Stomach (tissue), 9 donors: ENCODE measurements around the gene CCDC172. TPM values are rescaled to one million over a fixed set of nuclear protein-coding genes. Genes with fewer than 3 reads are reported as not detected.

Source experiments
- DNase-seq, 2 donors: peaks; one replicate each; pipeline versions ENCODE4 v3.0.0 to v3.0.0-alpha.2; 2013 to 2019
- H3K27ac ChIP-seq, 5 donors: fragments of 200-600 bp in 4 of 5; sonication (generic) in 4 of 5; one replicate each; pipeline ENCODE4 v1.5.1; 2013 to 2019; ENCODE audit warnings: mild to moderate bottlenecking in 1 of 5, moderate library complexity in 1 of 5
- H3K27me3 ChIP-seq, 3 donors: fragments of 200-600 bp; sonication (generic); one replicate each; pipeline ENCODE4 v1.5.1; 2017 to 2019; ENCODE audit warnings: mixed run types in 1 of 3
- H3K36me3 ChIP-seq, 4 donors: fragments of 200-600 bp; sonication (generic); 1 replicate in 3 of 4; 2 replicates in 1 of 4; pipeline ENCODE4 v1.5.1; 2016 to 2019
- H3K4me1 ChIP-seq, 4 donors: fragments of 200-600 bp; sonication (generic); one replicate each; pipeline ENCODE4 v1.5.1; 2016 to 2019
- H3K4me3 ChIP-seq, 4 donors: fragments of 200-600 bp; sonication (generic) in 3 of 4; one replicate each; pipeline ENCODE4 v1.5.1; 2016 to 2019; ENCODE audit warnings: mild to moderate bottlenecking in 1 of 4
- H3K9me3 ChIP-seq, 4 donors: fragments of 200-600 bp; sonication (generic); one replicate each; pipeline ENCODE4 v1.5.1; 2016 to 2019
- EP300 ChIP-seq: sonication (generic); formaldehyde crosslinking; IDR thresholded peaks from one replicate; pipeline ENCODE4 v1.6.1; 2017; ENCODE audit warnings: antibody characterized with exemption
- POLR2A ChIP-seq, 4 donors: fragments of 450-650 bp; IDR thresholded peaks; one replicate each; pipeline ENCODE4 v1.6.1; 2016; ENCODE audit warnings: antibody characterized with exemption in 4 of 4, control low read depth in 2 of 4, mild to moderate bottlenecking in 1 of 4, moderate library complexity in 1 of 4
- POLR2AphosphoS5 ChIP-seq, 3 donors: sonication (generic); formaldehyde crosslinking; IDR thresholded peaks; one replicate each; pipeline ENCODE4 v1.6.1; 2016; ENCODE audit warnings: antibody characterized with exemption in 3 of 3
- WGBS, 5 donors: extraction: QIAGEN DNeasy Blood & Tissue Kit in 3 of 5; methylation state at CpG; one replicate each; pipeline versions ENCODE4 v1.1.5 to v1.1.7; 2013 to 2018; 5-methylcytosine and 5-hydroxymethylcytosine counted together
- intact Hi-C: fragments of 100-400 bp; cut with DNase I; formaldehyde crosslinking; loops from one replicate; pipeline ENCODE4 v1.15.1; 2023; ENCODE audit warnings: low total_unique reads
- polyA plus RNA-seq, 3 donors: library from polyadenylated mRNA; stranded (reverse); fragments of 200-250 nt; gene quantifications; one replicate each; pipeline ENCODE4 v1.2.3, GENCODE V29; 2013
- total RNA-seq, 5 donors: library from RNA; depleted of rRNA; stranded (reverse); fragments of >200 nt; gene quantifications; one replicate each; pipeline versions ENCODE4 v1.1.0 to v1.2.3, GENCODE V29; 2014 to 2016
- TF ChIP-seq, protein P1 (sequence below), 7 experiments: fragments of 450-650 bp in 4 of 7; fragments of 200-600 bp in 3 of 7; sonication (generic) in 3 of 7; IDR thresholded peaks; one replicate each; pipeline ENCODE4 v1.5.1; 2016 to 2019; ENCODE audit warnings: antibody characterized with exemption in 7 of 7, control low read depth in 2 of 7, mild to moderate bottlenecking in 1 of 7
- donor health status: healthy with polysubstance abuse.
- donor health status: Bipolar disorder and iron deficiency.
- donor health status: healthy.

CCDC172 gene
- total and polyA plus RNA-seq, 8 donors = 0.50 TPM; not detected in 7

DNA sequence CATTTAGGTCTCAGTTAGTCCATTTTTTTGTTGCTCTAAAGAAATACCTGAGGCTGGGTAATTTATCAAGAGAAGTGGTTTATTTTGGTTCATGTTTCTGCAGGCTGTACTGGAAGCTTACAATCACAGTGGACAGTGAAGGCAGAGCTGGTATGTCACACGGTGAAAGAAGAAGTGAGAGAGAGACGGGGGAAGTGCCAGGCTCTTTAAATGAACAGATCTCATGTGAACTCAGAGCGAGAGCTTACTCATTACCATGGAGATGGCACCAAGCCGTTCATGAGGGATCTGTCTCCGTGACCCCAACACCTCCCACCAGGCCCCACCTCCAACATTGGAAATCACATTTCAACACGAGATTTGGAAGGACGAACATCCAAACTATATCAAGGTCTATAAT, 84.5 kb downstream of the CCDC172 start:
- no peaks in the 10 kb centered on the region for H3K4me1 ChIP-seq
- intact Hi-C loops = no loop called here
- H3K27me3 ChIP-seq = peaks cover 0 to 8% (median 0%) of the 10 kb centered on the region in 3 donors
- 40 to 53% (median 44%) methylated on average over 7 of the region's 7 CpGs for WGBS, 5 donors
- no peak overlapping the region for H3K4me3 ChIP-seq
- no peaks in the 10 kb centered on the region for H3K36me3 ChIP-seq
- no peaks in the 10 kb centered on the region for H3K9me3 ChIP-seq
- DNase-seq = no peak
- TF ChIP-seq POLR2AphosphoS5 (IDR thresholded peaks at IDR 0.05) (no peak), EP300 (no peak), POLR2A (IDR thresholded peaks at IDR 0.05) (no peak)
- TF ChIP-seq, protein P1, sequence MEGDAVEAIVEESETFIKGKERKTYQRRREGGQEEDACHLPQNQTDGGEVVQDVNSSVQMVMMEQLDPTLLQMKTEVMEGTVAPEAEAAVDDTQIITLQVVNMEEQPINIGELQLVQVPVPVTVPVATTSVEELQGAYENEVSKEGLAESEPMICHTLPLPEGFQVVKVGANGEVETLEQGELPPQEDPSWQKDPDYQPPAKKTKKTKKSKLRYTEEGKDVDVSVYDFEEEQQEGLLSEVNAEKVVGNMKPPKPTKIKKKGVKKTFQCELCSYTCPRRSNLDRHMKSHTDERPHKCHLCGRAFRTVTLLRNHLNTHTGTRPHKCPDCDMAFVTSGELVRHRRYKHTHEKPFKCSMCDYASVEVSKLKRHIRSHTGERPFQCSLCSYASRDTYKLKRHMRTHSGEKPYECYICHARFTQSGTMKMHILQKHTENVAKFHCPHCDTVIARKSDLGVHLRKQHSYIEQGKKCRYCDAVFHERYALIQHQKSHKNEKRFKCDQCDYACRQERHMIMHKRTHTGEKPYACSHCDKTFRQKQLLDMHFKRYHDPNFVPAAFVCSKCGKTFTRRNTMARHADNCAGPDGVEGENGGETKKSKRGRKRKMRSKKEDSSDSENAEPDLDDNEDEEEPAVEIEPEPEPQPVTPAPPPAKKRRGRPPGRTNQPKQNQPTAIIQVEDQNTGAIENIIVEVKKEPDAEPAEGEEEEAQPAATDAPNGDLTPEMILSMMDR (IDR thresholded peaks at IDR 0.05) = no peak
- no peak overlapping the region for H3K27ac ChIP-seq

DNA sequence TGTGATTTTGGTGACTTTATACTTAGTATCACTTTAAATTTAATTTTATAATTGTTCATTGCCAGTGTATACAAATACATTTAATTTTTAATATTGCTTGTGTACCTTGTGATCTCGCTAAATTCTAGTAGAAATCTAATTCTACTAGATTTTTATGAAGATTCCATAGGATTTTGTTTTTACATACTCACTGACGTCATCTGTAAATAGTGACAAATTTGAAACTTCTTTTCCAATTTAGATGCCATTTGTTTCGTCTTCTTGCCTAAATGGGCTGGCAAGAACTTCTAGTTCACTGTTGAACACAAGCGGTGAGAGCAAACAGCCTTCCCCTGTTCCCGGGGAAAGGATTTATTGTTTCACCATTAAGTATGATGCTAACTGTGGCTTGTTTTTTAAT, 86.1 kb downstream of the CCDC172 start:
- Histone ChIP-seq H3K9me3 (no peaks in the 10 kb centered on the region), H3K4me1 (no peaks in the 10 kb centered on the region), H3K36me3 (no peaks in the 10 kb centered on the region), H3K27me3 (peaks cover 0 to 8% (median 0%) of the 10 kb centered on the region in 3 donors), H3K4me3 (no peak overlapping the region), H3K27ac (no peak overlapping the region)
- intact Hi-C loops = no loop called here
- TF ChIP-seq, protein P1 (IDR thresholded peaks at IDR 0.05) = no peak
- TF ChIP-seq POLR2A (IDR thresholded peaks at IDR 0.05) = no peak
- no peak for TF ChIP-seq EP300
- WGBS, 5 donors = 65 to 85% (median 78%) methylated on average over 5 of the region's 5 CpGs
- DNase-seq = no peak

DNA sequence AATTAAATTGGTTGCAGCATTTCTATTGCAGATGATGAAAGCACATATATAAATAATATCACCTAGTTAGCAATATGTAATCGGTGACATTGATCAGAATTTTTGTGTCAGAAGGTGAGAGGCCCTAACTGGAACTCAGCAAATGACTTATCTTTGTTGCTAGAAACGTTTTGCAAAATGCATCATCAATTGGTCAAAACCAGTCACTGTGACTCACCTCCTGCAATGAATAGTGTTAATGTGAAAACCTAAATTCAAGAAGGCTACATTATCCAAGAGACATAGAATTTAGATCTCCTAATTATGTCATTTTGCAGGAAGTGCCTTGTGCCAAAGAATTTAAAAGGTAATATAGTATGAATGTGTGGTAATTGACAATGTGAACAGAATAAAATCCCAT, 93.6 kb downstream of the CCDC172 start:
- TF ChIP-seq EP300 (no peak), POLR2A (IDR thresholded peaks at IDR 0.05) (no peak), POLR2AphosphoS5 (IDR thresholded peaks at IDR 0.05) (no peak)
- TF ChIP-seq, protein P1 (IDR thresholded peaks at IDR 0.05) = no peak

DNA sequence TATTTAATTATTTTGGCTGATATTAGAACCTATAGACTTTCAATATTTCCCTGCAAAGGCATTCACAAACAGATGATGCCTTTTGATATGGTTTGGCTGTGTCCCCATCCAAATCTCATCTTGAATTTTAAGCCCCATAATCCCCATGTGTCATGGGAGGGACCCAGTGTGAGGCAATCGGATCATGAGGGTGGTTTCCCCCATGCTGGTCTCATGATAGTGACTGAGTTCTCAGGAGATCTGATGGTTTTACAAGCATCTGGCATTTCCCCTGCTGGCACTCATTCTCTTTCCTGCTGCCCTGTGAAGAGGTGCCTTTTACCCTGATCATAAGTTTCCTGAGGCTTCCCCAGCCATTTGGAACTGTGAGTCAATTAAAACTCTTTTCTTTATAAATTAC, 94.1 kb downstream of the CCDC172 start:
- H3K27ac ChIP-seq = no peak overlapping the region
- peaks cover 0 to 3% (median 0%) of the 10 kb centered on the region in 3 donors for H3K27me3 ChIP-seq
- no peak overlapping the region for H3K4me3 ChIP-seq
- H3K4me1 ChIP-seq = no peaks in the 10 kb centered on the region
- TF ChIP-seq POLR2AphosphoS5 (IDR thresholded peaks at IDR 0.05) = no peak
- TF ChIP-seq, protein P1 (IDR thresholded peaks at IDR 0.05) = no peak
- no peak for TF ChIP-seq EP300
- TF ChIP-seq POLR2A (IDR thresholded peaks at IDR 0.05) = no peak
- H3K9me3 ChIP-seq = no peaks in the 10 kb centered on the region
- 60 to 89% (median 69%) methylated on average over 1 of the region's 1 CpG for WGBS, 5 donors
- intact Hi-C loops = no loop called here
- H3K36me3 ChIP-seq = no peaks in the 10 kb centered on the region
- DNase-seq = no peak

More for the DNA sequence above, 93.6 kb downstream of the CCDC172 start:
- intact Hi-C loops = no loop called here
- Histone ChIP-seq H3K4me3 (no peak overlapping the region), H3K27me3 (peaks cover 0 to 8% (median 0%) of the 10 kb centered on the region in 3 donors), H3K36me3 (no peaks in the 10 kb centered on the region), H3K9me3 (no peaks in the 10 kb centered on the region), H3K4me1 (no peaks in the 10 kb centered on the region), H3K27ac (no peak overlapping the region)
- DNase-seq = no peak
- 43 to 61% (median 55%) methylated on average over 2 of the region's 2 CpGs for WGBS, 5 donors
